ENCODE data around the gene URB2. TPM values are rescaled to one million over a fixed set of nuclear protein-coding genes. Genes with fewer than 3 reads are reported as not detected.

The URB2 gene
- total and polyA plus RNA-seq, 8 donors = 1.5 to 16.8 (median 4.1) TPM; not detected in 1

DNA sequence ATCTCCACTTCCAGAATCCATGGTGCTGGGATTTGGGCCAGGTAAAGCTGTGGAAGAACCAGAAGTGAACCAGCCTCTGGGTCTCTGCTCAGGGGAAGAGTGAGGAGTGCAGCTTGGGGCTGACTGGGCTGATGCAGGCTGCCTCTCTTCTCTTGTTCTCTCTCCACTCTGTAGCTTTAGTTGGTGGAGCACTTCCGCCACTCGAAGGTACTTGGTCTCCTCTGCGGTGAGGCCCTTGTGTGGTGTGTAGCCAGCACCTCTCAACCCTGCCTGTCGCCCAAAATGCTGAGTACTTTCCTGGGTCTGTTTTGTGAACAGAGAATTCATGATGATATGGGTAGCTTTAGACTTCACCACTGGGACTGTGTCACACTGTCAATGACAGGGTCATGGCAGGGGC, 63.2 kb downstream of the URB2 start:
- WGBS, 5 donors = 92 to 97% (median 96%) methylated on average over 4 of the region's 4 CpGs
- no peaks in the 10 kb centered on the region for H3K27me3 ChIP-seq
- no peak for TF ChIP-seq EP300 (IDR thresholded peaks at IDR 0.05)
- TF ChIP-seq POLR2AphosphoS5 (IDR thresholded peaks at IDR 0.05) = no peak
- TF ChIP-seq, protein P1, sequence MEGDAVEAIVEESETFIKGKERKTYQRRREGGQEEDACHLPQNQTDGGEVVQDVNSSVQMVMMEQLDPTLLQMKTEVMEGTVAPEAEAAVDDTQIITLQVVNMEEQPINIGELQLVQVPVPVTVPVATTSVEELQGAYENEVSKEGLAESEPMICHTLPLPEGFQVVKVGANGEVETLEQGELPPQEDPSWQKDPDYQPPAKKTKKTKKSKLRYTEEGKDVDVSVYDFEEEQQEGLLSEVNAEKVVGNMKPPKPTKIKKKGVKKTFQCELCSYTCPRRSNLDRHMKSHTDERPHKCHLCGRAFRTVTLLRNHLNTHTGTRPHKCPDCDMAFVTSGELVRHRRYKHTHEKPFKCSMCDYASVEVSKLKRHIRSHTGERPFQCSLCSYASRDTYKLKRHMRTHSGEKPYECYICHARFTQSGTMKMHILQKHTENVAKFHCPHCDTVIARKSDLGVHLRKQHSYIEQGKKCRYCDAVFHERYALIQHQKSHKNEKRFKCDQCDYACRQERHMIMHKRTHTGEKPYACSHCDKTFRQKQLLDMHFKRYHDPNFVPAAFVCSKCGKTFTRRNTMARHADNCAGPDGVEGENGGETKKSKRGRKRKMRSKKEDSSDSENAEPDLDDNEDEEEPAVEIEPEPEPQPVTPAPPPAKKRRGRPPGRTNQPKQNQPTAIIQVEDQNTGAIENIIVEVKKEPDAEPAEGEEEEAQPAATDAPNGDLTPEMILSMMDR (IDR thresholded peaks at IDR 0.05) = no peak
- TF ChIP-seq POLR2A (IDR thresholded peaks at IDR 0.05) = no peak
- H3K36me3 ChIP-seq = no peaks in the 10 kb centered on the region
- peaks cover 0 to 13% (median 9%) of the 10 kb centered on the region in 4 donors for H3K9me3 ChIP-seq
- no peak overlapping the region for H3K4me3 ChIP-seq
- H3K27ac ChIP-seq = no peak overlapping the region
- intact Hi-C loops (cut with DNase I; ENCODE audit: low total_unique reads) = no loop called here
- H3K4me1 ChIP-seq = no peaks in the 10 kb centered on the region
- DNase-seq = no peak

DNA sequence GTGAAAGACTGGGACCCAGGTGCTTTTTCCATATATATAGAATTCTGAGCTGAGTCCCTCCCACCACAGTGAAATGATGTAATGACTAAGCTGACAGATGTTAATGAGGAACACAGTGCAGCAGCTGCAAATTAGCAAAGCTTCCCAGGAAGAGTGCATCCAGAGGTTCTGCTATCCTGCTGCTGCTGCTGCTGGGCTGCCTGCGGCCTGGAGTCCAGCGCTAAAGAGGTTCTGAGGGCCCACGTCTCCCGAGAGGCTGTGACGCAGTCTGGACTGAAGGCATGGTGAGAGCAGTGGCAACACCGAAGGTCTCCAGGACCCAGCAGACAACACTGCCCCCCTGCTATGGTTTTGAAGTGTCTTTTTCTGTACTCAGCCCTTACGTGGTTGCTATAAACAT, 63.9 kb downstream of the URB2 start:
- 76 to 88% (median 79%) methylated on average over 7 of the region's 7 CpGs for WGBS, 5 donors
- H3K4me3 ChIP-seq = no peak overlapping the region
- H3K27ac ChIP-seq = no peak overlapping the region
- intact Hi-C loops (cut with DNase I; ENCODE audit: low total_unique reads) = no loop called here
- H3K36me3 ChIP-seq = no peaks in the 10 kb centered on the region
- peak in 1 of 2 donors; percentile 55 for DNase-seq
- peaks cover 0 to 12% (median 4%) of the 10 kb centered on the region in 4 donors for H3K9me3 ChIP-seq
- TF ChIP-seq EP300 (IDR thresholded peaks at IDR 0.05) = no peak
- TF ChIP-seq POLR2AphosphoS5 (IDR thresholded peaks at IDR 0.05) = no peak
- no peak for TF ChIP-seq POLR2A (IDR thresholded peaks at IDR 0.05)
- TF ChIP-seq, protein P1 (IDR thresholded peaks at IDR 0.05) = no peak
- no peaks in the 10 kb centered on the region for H3K27me3 ChIP-seq
- no peaks in the 10 kb centered on the region for H3K4me1 ChIP-seq

DNA sequence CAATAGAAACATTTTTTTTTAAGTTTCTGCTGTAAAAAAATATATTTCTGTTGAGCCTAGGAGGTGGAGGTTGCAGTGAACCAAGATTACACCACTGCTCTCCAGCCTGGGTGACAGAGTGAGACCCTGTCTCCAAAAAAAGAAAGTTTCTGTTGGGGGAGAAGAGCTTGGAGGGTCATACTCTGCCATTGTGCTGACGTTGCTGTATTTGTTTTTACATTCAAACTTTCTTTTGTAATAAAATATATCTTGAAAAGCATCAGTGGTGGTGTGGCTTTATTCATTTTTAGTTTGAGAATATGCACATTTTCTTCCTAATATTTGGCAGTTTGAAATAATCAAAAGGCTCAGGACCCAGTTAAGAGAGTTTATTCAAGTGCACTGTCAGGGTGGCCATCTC, 64.6 kb downstream of the URB2 start:
- Histone ChIP-seq H3K9me3 (peaks cover 0 to 5% (median 0%) of the 10 kb centered on the region in 4 donors), H3K27me3 (no peaks in the 10 kb centered on the region), H3K4me1 (no peaks in the 10 kb centered on the region), H3K27ac (no peak overlapping the region), H3K36me3 (no peaks in the 10 kb centered on the region), H3K4me3 (no peak overlapping the region)
- WGBS, 5 donors = 50 to 63% (median 62%) methylated on average over 1 of the region's 1 CpG
- DNase-seq = no peak
- TF ChIP-seq, protein P1 (IDR thresholded peaks at IDR 0.05) = no peak
- TF ChIP-seq POLR2AphosphoS5 (IDR thresholded peaks at IDR 0.05) = no peak
- no peak for TF ChIP-seq POLR2A (IDR thresholded peaks at IDR 0.05)
- no peak for TF ChIP-seq EP300 (IDR thresholded peaks at IDR 0.05)
- intact Hi-C loops (cut with DNase I; ENCODE audit: low total_unique reads) = no loop called here

DNA sequence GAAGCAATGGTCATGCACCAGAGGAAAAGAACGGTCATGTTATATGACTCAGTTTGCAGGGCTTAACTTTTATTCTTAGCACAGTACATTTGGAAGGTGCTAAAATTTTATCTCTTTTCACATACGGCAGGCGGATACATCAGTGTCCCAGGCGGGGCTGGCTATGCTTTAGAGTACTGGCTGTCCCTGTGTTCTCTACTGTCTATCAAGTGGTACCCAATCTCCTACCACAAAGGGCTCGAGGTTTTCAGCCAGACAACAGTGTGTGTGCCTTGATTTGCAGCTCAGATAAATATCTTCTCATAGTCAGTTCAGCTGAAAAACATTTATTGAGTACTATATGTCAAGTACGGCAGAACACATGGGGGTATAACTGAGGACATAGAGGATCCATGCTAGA, 65.3 kb downstream of the URB2 start:
- H3K4me1 ChIP-seq = no peaks in the 10 kb centered on the region
- TF ChIP-seq POLR2AphosphoS5 (IDR thresholded peaks at IDR 0.05) (no peak), EP300 (IDR thresholded peaks at IDR 0.05) (no peak), POLR2A (IDR thresholded peaks at IDR 0.05) (no peak)
- TF ChIP-seq, protein P1 (IDR thresholded peaks at IDR 0.05) = no peak
- 77 to 87% (median 86%) methylated on average over 6 of the region's 6 CpGs for WGBS, 5 donors
- intact Hi-C loops (cut with DNase I; ENCODE audit: low total_unique reads) = no loop called here
- no peaks in the 10 kb centered on the region for H3K9me3 ChIP-seq
- DNase-seq = no peak
- no peaks in the 10 kb centered on the region for H3K36me3 ChIP-seq
- H3K27ac ChIP-seq = no peak overlapping the region
- H3K4me3 ChIP-seq = no peak overlapping the region
- H3K27me3 ChIP-seq = no peaks in the 10 kb centered on the region

All from stomach (tissue), 9 donors.